H1 (cell line): ENCODE results near the gene SPACA5. TPM values are rescaled to one million over a fixed set of nuclear protein-coding genes. Genes with fewer than 3 reads are reported as not detected.

Experiments used
- CTCF ChIA-PET: fragments of 300-600 bp; sonication (Branson Sonifier 250); formaldehyde crosslinking; loops from one replicate; lab custom pipeline; 2021; ENCODE audit not compliant: partially characterized antibody; lab: Charles Lee
- POLR2A ChIA-PET: fragments of 300-600 bp; sonication (Branson Sonifier 250); formaldehyde crosslinking; loops from one replicate; lab custom pipeline; 2021; ENCODE audit warnings: inconsistent platforms; ENCODE audit not compliant: partially characterized antibody; lab: Charles Lee
- DNase-seq, 2 experiments: peaks; one replicate each; pipeline versions ENCODE4 v3.0.0 to v3.0.0-alpha.2; 2010 to 2022; ENCODE audit warnings: low spot score in 2 of 2, low read depth in 1 of 2, mixed read lengths in 1 of 2
- FAIRE-seq: peaks from 2 replicates; lab custom pipeline; 2011; peaks lifted over from hg19 to GRCh38; lab: Jason Lieb, UNC
- H2AFZ ChIP-seq: 2 replicates; pipeline ENCODE4 v1.8.1; 2012; ENCODE audit warnings: low read length, inconsistent platforms
- H2AK5ac ChIP-seq: 2 replicates; pipeline ENCODE4 v1.6.1; 2013; ENCODE audit warnings: low read depth, low read length
- H2BK120ac ChIP-seq: replicated peaks from 2 replicates; pipeline ENCODE3; 2013; ENCODE audit warnings: low read depth, low read length, inconsistent platforms
- H2BK12ac ChIP-seq: 2 replicates; pipeline ENCODE4 v1.6.1; 2013; ENCODE audit warnings: low read depth, low read length
- H2BK15ac ChIP-seq: 2 replicates; pipeline ENCODE4 v1.6.1; 2013; ENCODE audit warnings: low read length
- H2BK20ac ChIP-seq: 2 replicates; pipeline ENCODE4 v1.6.1; 2013; ENCODE audit warnings: low read length
- H2BK5ac ChIP-seq: 2 replicates; pipeline ENCODE4 v1.6.1; 2013; ENCODE audit warnings: low read depth, low read length
- H3K14ac ChIP-seq: 2 replicates; pipeline ENCODE4 v1.6.1; 2013; ENCODE audit warnings: inconsistent platforms; ENCODE audit not compliant: insufficient read length
- H3K18ac ChIP-seq: 2 replicates; pipeline ENCODE4 v1.6.1; 2013; ENCODE audit warnings: low read length; ENCODE audit errors: extremely low read depth
- H3K23ac ChIP-seq: 2 replicates; pipeline ENCODE4 v1.6.1; 2013; ENCODE audit warnings: inconsistent platforms; ENCODE audit not compliant: insufficient read length
- H3K23me2 ChIP-seq: 2 replicates; pipeline ENCODE4 v1.6.1; 2013; ENCODE audit warnings: low read depth, low read length
- H3K27ac ChIP-seq: 2 replicates; pipeline ENCODE4 v1.6.1; 2011; ENCODE audit warnings: low read depth, low read length, inconsistent platforms
- H3K27me3 ChIP-seq, 4 experiments: replicated peaks in 1 of 4; 1 replicate in 1 of 4; 2 replicates in 3 of 4; pipeline versions ENCODE4 v1.6.1 to v1.8.1; 2011 to 2013; ENCODE audit warnings: low read length in 3 of 4, mild to moderate bottlenecking in 3 of 4, inconsistent platforms in 2 of 4, mixed read lengths in 2 of 4, moderate library complexity in 1 of 4; ENCODE audit not compliant: control insufficient read depth in 3 of 4, insufficient read depth in 3 of 4; ENCODE audit errors: extremely low read depth in 1 of 4
- H3K36me3 ChIP-seq, 4 experiments: 2 replicates each; pipeline versions ENCODE4 v1.6.1 to v1.8.1; 2011 to 2013; ENCODE audit warnings: mild to moderate bottlenecking in 4 of 4, low read length in 3 of 4, moderate library complexity in 2 of 4, control low read depth in 1 of 4, inconsistent platforms in 1 of 4; ENCODE audit not compliant: insufficient read depth in 4 of 4, control insufficient read depth in 2 of 4
- H3K4ac ChIP-seq: replicated peaks from 2 replicates; pipeline ENCODE3; 2013; ENCODE audit warnings: low read length, low read depth, mixed read lengths, inconsistent platforms; ENCODE audit not compliant: insufficient read length
- H3K4me1 ChIP-seq, 4 experiments: replicated peaks in 1 of 4; 1 replicate in 1 of 4; 2 replicates in 3 of 4; pipeline versions ENCODE4 v1.6.1 to v1.8.1; 2011 to 2013; ENCODE audit warnings: low read length in 3 of 4, inconsistent platforms in 2 of 4, mixed read lengths in 1 of 4; ENCODE audit not compliant: insufficient read depth in 4 of 4, control insufficient read depth in 3 of 4
- H3K4me2 ChIP-seq, 2 experiments: 2 replicates each; pipeline versions ENCODE4 v1.6.1 to v1.8.1; 2011 to 2013; ENCODE audit warnings: low read depth in 2 of 2, low read length in 2 of 2, control low read depth in 1 of 2, inconsistent platforms in 1 of 2, mild to moderate bottlenecking in 1 of 2; ENCODE audit not compliant: insufficient read depth in 1 of 2
- H3K4me3 ChIP-seq, 4 experiments: fragments of 200-600, 300-600 bp in 1 of 4; sonication (generic), shearing (Covaris generic), sonication (Bioruptor Twin) in 1 of 4; 2 replicates each; pipeline versions ENCODE4 v1.5.1 to v1.8.1; 2011 to 2016; ENCODE audit warnings: low read length in 4 of 4, low read depth in 3 of 4, control low read depth in 2 of 4, inconsistent platforms in 2 of 4, mild to moderate bottlenecking in 2 of 4, mixed read lengths in 1 of 4, moderate library complexity in 1 of 4; ENCODE audit not compliant: insufficient read depth in 2 of 4; ENCODE audit errors: extremely low read depth in 1 of 4
- H3K56ac ChIP-seq: replicated peaks from 2 replicates; pipeline ENCODE3; 2013; ENCODE audit warnings: low read depth, mild to moderate bottlenecking, mixed read lengths, low read length, inconsistent platforms; ENCODE audit not compliant: insufficient read length
- H3K79me1 ChIP-seq: 2 replicates; pipeline ENCODE4 v1.6.1; 2013; ENCODE audit warnings: low read depth, low read length, control low read depth
- H3K79me2 ChIP-seq, 2 experiments: 2 replicates each; pipeline versions ENCODE4 v1.6.1 to v1.8.1; 2012 to 2013; ENCODE audit warnings: low read length in 2 of 2, mild to moderate bottlenecking in 2 of 2, inconsistent platforms in 1 of 2; ENCODE audit not compliant: insufficient read depth in 2 of 2, control insufficient read depth in 1 of 2
- H3K9ac ChIP-seq, 4 experiments: replicated peaks in 1 of 4; 1 replicate in 1 of 4; 2 replicates in 3 of 4; pipeline versions ENCODE4 v1.6.1 to v1.8.1; 2011 to 2013; ENCODE audit warnings: low read depth in 3 of 4, low read length in 3 of 4, control low read depth in 2 of 4, mild to moderate bottlenecking in 2 of 4, moderate library complexity in 2 of 4, inconsistent platforms in 1 of 4; ENCODE audit errors: extremely low read depth in 1 of 4
- H3K9me3 ChIP-seq, 2 experiments: 2 replicates each; pipeline versions ENCODE4 v1.6.1 to v1.8.1; 2012 to 2013; ENCODE audit warnings: mild to moderate bottlenecking in 2 of 2, moderate library complexity in 2 of 2, control low read depth in 1 of 2, inconsistent platforms in 1 of 2, low read depth in 1 of 2, low read length in 1 of 2, mixed read lengths in 1 of 2; ENCODE audit not compliant: insufficient read depth in 2 of 2
- H4K20me1 ChIP-seq, 2 experiments: replicated peaks in 1 of 2; 2 replicates each; pipeline versions ENCODE3 to v1.8.1; 2011 to 2013; ENCODE audit warnings: inconsistent platforms in 2 of 2, low read length in 2 of 2, mild to moderate bottlenecking in 1 of 2; ENCODE audit not compliant: insufficient read depth in 2 of 2, control insufficient read depth in 1 of 2
- H4K5ac ChIP-seq: 2 replicates; pipeline ENCODE4 v1.6.1; 2013; ENCODE audit warnings: low read length, low read depth, mixed read lengths, inconsistent platforms; ENCODE audit not compliant: insufficient read length
- H4K8ac ChIP-seq: 2 replicates; pipeline ENCODE4 v1.8.0; 2013; ENCODE audit warnings: mild to moderate bottlenecking, moderate library complexity, low read length, inconsistent platforms; ENCODE audit not compliant: insufficient read depth; ENCODE audit errors: extremely low read depth
- H4K91ac ChIP-seq: replicated peaks from 2 replicates; pipeline ENCODE3; 2013; ENCODE audit warnings: low read length, mixed read lengths, inconsistent platforms; ENCODE audit not compliant: insufficient read length
- ATF3 ChIP-seq: IDR thresholded peaks from 2 replicates; pipeline ENCODE4 v1.6.1; 2011; ENCODE audit warnings: low read depth, mild to moderate bottlenecking, low read length; ENCODE audit not compliant: insufficient read depth
- CHD1 ChIP-seq: IDR thresholded peaks from 2 replicates; pipeline ENCODE4 v1.6.1; 2012; ENCODE audit warnings: low read depth, low read length, improper control_type of control experiment
- CTBP2 ChIP-seq: IDR thresholded peaks from 2 replicates; pipeline ENCODE4 v1.7.0; 2011; ENCODE audit warnings: borderline replicate concordance, mild to moderate bottlenecking, moderate library complexity, mixed read lengths, low read length; ENCODE audit not compliant: insufficient read depth, insufficient read length
- FOSL1 ChIP-seq: IDR thresholded peaks from 2 replicates; pipeline ENCODE4 v1.6.1; 2011; ENCODE audit warnings: mild to moderate bottlenecking, low read depth, low read length, moderate library complexity; ENCODE audit not compliant: insufficient read depth
- GTF2F1 ChIP-seq: IDR thresholded peaks from 2 replicates; pipeline ENCODE4 v1.6.1; 2012; ENCODE audit warnings: low read depth, low read length, improper control_type of control experiment, borderline replicate concordance
- MAX ChIP-seq: IDR thresholded peaks from 2 replicates; pipeline ENCODE4 v1.6.1; 2012; ENCODE audit warnings: inconsistent platforms
- PHF8 ChIP-seq: fragments of 200-600 bp; sonication (generic); conservative IDR thresholded peaks from 2 replicates; pipeline ENCODE4 v1.7.1; 2012; ENCODE audit warnings: low read depth, mild to moderate bottlenecking, inconsistent platforms, low read length, moderate library complexity
- RAD21 ChIP-seq, 2 experiments: IDR thresholded peaks in 1 of 2; conservative IDR thresholded peaks in 1 of 2; 2 replicates each; pipeline ENCODE4 v1.6.1; 2011; ENCODE audit warnings: low read depth in 2 of 2, low read length in 2 of 2, improper control_type of control experiment in 1 of 2, inconsistent platforms in 1 of 2, mild to moderate bottlenecking in 1 of 2, moderate library complexity in 1 of 2
- SP4 ChIP-seq: IDR thresholded peaks from 2 replicates; pipeline ENCODE4 v1.6.1; 2012; ENCODE audit warnings: low read length, inconsistent platforms
- SUZ12 ChIP-seq: fragments of 200-600 bp; sonication (generic); IDR thresholded peaks from 2 replicates; pipeline ENCODE4 v1.6.1; 2012; ENCODE audit warnings: mild to moderate bottlenecking, inconsistent platforms, low read length, moderate library complexity, mixed read lengths
- TAF1 ChIP-seq: IDR thresholded peaks from 2 replicates; pipeline ENCODE4 v1.6.1; 2011; ENCODE audit warnings: mild to moderate bottlenecking, low read depth, low read length
- TCF12 ChIP-seq: IDR thresholded peaks from 2 replicates; pipeline ENCODE4 v1.6.1; 2011; ENCODE audit warnings: low read depth, mild to moderate bottlenecking, low read length
- TEAD4 ChIP-seq: IDR thresholded peaks from 2 replicates; pipeline ENCODE4 v1.6.1; 2012; ENCODE audit warnings: low read depth, low read length, inconsistent platforms, mixed read lengths
- ZNF274 ChIP-seq: IDR thresholded peaks from 2 replicates; pipeline ENCODE4 v1.7.0; 2012; ENCODE audit warnings: low read length, borderline replicate concordance; ENCODE audit errors: extremely low read depth
- WGBS, 2 experiments: shearing (Covaris generic) in 1 of 2; methylation state at CpG; one replicate each; pipeline versions ENCODE4 v1.1.6 to v1.1.7; 2013 to 2015; ENCODE audit warnings: low lambda C conversion rate in 2 of 2, mixed read lengths in 2 of 2, inconsistent platforms in 1 of 2, low coverage in 1 of 2, missing lambda C conversion rate in 1 of 2; ENCODE audit not compliant: insufficient replicate concordance in 2 of 2, insufficient coverage in 1 of 2, insufficient read length in 1 of 2; ENCODE audit errors: extremely low coverage in 1 of 2, missing lambda C conversion rate in 1 of 2; 5-methylcytosine and 5-hydroxymethylcytosine counted together
- polyA plus RNA-seq, 7 experiments: library from polyadenylated mRNA; depleted of rRNA in 3 of 7; stranded (reverse) in 5 of 7; unstranded in 2 of 7; fragments of >200 nt in 5 of 7; fragments of 200-250 nt in 2 of 7; gene quantifications; 1 replicate in 5 of 7; 2 replicates in 1 of 7; 4 replicates in 1 of 7; pipeline versions ENCODE4 v1.2.1 to v1.2.3, GENCODE V29; 2011 to 2013; ENCODE audit warnings: missing spikeins in 2 of 7, mixed read lengths in 2 of 7
- total RNA-seq: library from RNA; stranded (reverse); fragmentation: NEBNext Ultra II Directional; extraction: Animal tissue kit (Norgen Biotek cat#: 25700); gene quantifications from 2 replicates; pipeline ENCODE4 v1.2.1, GENCODE V29; 2021

The SPACA5 gene
- total and polyA plus RNA-seq, 2 of the 8 experiments (the other 6 are each of a cell fraction or from before 2014, with no cell fraction given) = 0.26 TPM; not detected in 1

GRCh38 chrX:48022738-48023137 is 15.9 kb downstream of the SPACA5 start:
- Histone ChIP-seq H3K56ac (no peak overlapping the region), H3K9me3 (no peaks in the 10 kb centered on the region), H3K23me2 (no peaks in the 10 kb centered on the region), H3K36me3 (no peaks in the 10 kb centered on the region), H3K14ac (no peak overlapping the region), H2BK12ac (no peak overlapping the region), H3K27ac (no peak overlapping the region), H3K4me1 (no peaks in the 10 kb centered on the region), H4K91ac (no peak overlapping the region), H3K23ac (no peak overlapping the region), H4K20me1 (no peaks in the 10 kb centered on the region), H3K4me2 (no peak overlapping the region), H3K18ac (no peak overlapping the region), H3K27me3 (no peaks in the 10 kb centered on the region), H4K8ac (no peak overlapping the region), H3K9ac (no peak overlapping the region), H3K79me1 (no peaks in the 10 kb centered on the region), H4K5ac (no peak overlapping the region), H2AFZ (no peak overlapping the region), H2AK5ac (no peak overlapping the region), H3K4me3 (no peak overlapping the region), H2BK15ac (no peak overlapping the region), H3K4ac (no peak overlapping the region), H3K79me2 (no peaks in the 10 kb centered on the region), H2BK120ac (no peak overlapping the region), H2BK20ac (no peak overlapping the region), H2BK5ac (no peak overlapping the region)
- ChIA-PET CTCF (interaction anchor here (1.7 kb wide), 1 partner anchor 190 kb away, joined by 9 read pairs; no protein-coding TSS in a partner anchor), POLR2A (no interaction called here)
- FAIRE-seq = no peak
- WGBS, 2 experiments = 93% methylated on average over 3 of the region's 3 CpGs; no CpG with 5 or more reads in 1 of the 2 experiments
- DNase-seq = no peak
- TF ChIP-seq SP4 (no peak), TCF12 (no peak), RAD21 (IDR thresholded peaks at IDR 0.05 in 1 of 2, conservative IDR thresholded peaks at IDR 0.05 in 1 of 2; ENCODE audit: low read depth in 2 of 2, low read length in 2 of 2) (no peak), TEAD4 (no peak), PHF8 (no peak), GTF2F1 (no peak), FOSL1 (no peak), SUZ12 (no peak), CTBP2 (no peak), MAX (no peak), ZNF274 (no peak), ATF3 (no peak), CHD1 (no peak), TAF1 (no peak)
